DOHH2 (cell line): ENCODE results near the gene DGCR2.
"Not testable (repeated sequence)": the region's sequence is repeated elsewhere in the genome, so short reads cannot be mapped to it uniquely, and the experiment has no call there.

Experiments
- H3F3A ChIP-seq: fragments of 200-600 bp; sonication (generic), shearing (Covaris generic); 2 replicates; pipeline ENCODE4 v1.6.0; 2016; ENCODE audit warnings: antibody characterized with exemption, mild to moderate bottlenecking; ENCODE audit not compliant: control insufficient read depth, insufficient read depth
- H3K27ac ChIP-seq: fragments of 200-600 bp; sonication (generic); 2 replicates; pipeline ENCODE4 v1.5.1; 2014; ENCODE audit warnings: low read depth, mild to moderate bottlenecking, low read length, moderate library complexity
- H3K27me3 ChIP-seq: fragments of 200-600 bp; sonication (generic); 2 replicates; pipeline ENCODE4 v1.6.1; 2014; ENCODE audit warnings: mild to moderate bottlenecking, low read length, mixed read lengths; ENCODE audit not compliant: control insufficient read depth
- H3K36me3 ChIP-seq: fragments of 200-600 bp; sonication (generic); 2 replicates; pipeline ENCODE4 v1.6.1; 2014; ENCODE audit warnings: mild to moderate bottlenecking, low read length, moderate library complexity, mixed read lengths; ENCODE audit not compliant: control insufficient read depth
- H3K4me1 ChIP-seq: fragments of 200-600 bp; sonication (generic); 2 replicates; pipeline ENCODE4 v1.6.1; 2014; ENCODE audit warnings: mild to moderate bottlenecking, low read length, mixed read lengths; ENCODE audit not compliant: control insufficient read depth
- H3K4me2 ChIP-seq: fragments of 200-600 bp; sonication (generic); 2 replicates; pipeline ENCODE4 v1.6.0; 2014; ENCODE audit warnings: mild to moderate bottlenecking, low read length, moderate library complexity
- H3K4me3 ChIP-seq: fragments of 200-600 bp; sonication (generic); 2 replicates; pipeline ENCODE4 v1.5.1; 2014; ENCODE audit warnings: mild to moderate bottlenecking, low read length, mixed read lengths
- H3K79me2 ChIP-seq: fragments of 200-600 bp; sonication (generic); 2 replicates; pipeline ENCODE4 v1.6.1; 2014; ENCODE audit warnings: mild to moderate bottlenecking, low read length, mixed read lengths; ENCODE audit not compliant: control insufficient read depth
- H3K9me2 ChIP-seq: fragments of 200-600 bp; sonication (generic); replicated peaks from 2 replicates; pipeline ENCODE4 v1.6.1; 2014; ENCODE audit warnings: mild to moderate bottlenecking, low read length, mixed read lengths; ENCODE audit not compliant: control insufficient read depth
- H3K9me3 ChIP-seq: fragments of 200-600 bp; sonication (generic); 2 replicates; pipeline ENCODE4 v1.6.1; 2014; ENCODE audit warnings: antibody characterized with exemption, low read length, mixed read lengths; ENCODE audit not compliant: control insufficient read depth, insufficient read depth
- H4K20me1 ChIP-seq: fragments of 200-600 bp; sonication (generic); 2 replicates; pipeline ENCODE4 v1.6.0; 2014; ENCODE audit warnings: low read depth, mild to moderate bottlenecking, antibody characterized with exemption, low read length, moderate library complexity; ENCODE audit not compliant: control insufficient read depth, insufficient read depth
- CTCF ChIP-seq: fragments of 200-600 bp; sonication (generic); IDR thresholded peaks from one replicate; pipeline ENCODE4 v1.5.1; 2014; ENCODE audit warnings: antibody characterized with exemption, mild to moderate bottlenecking, low read depth, low read length; ENCODE audit not compliant: poor library complexity, severe bottlenecking
- EZH2phosphoT487 ChIP-seq: fragments of 200-600 bp; sonication (generic); IDR thresholded peaks from 2 replicates; pipeline ENCODE4 v1.6.1; 2017; ENCODE audit warnings: borderline replicate concordance, mild to moderate bottlenecking, antibody characterized with exemption, low read length, moderate library complexity, mixed read lengths

Gene DGCR2

GRCh38 chr22:19012308-19012986 lies 109.8 kb downstream of the DGCR2 start:
- no peaks in the 10 kb centered on the region for H3F3A ChIP-seq
- H3K27me3 ChIP-seq = peaks cover 5% of the 10 kb centered on the region
- H3K4me1 ChIP-seq = no peaks in the 10 kb centered on the region
- H3K4me3 ChIP-seq = no peak overlapping the region
- no peaks in the 10 kb centered on the region for H3K79me2 ChIP-seq
- H3K9me3 ChIP-seq = no peaks in the 10 kb centered on the region
- no peaks in the 10 kb centered on the region for H3K36me3 ChIP-seq
- H3K27ac ChIP-seq = no peak overlapping the region
- TF ChIP-seq CTCF (no peak), EZH2phosphoT487 (no peak)
- H3K4me2 ChIP-seq = no peak overlapping the region
- H4K20me1 ChIP-seq = no peaks in the 10 kb centered on the region
- no peaks in the 10 kb centered on the region for H3K9me2 ChIP-seq

GRCh38 chr22:19011611-19012010 lies 110.6 kb downstream of the DGCR2 start:
- not testable (repeated sequence) for H3K4me2 ChIP-seq, H4K20me1 ChIP-seq, H3K9me3 ChIP-seq, H3K9me2 ChIP-seq, H3F3A ChIP-seq, H3K4me3 ChIP-seq, H3K4me1 ChIP-seq, H3K27me3 ChIP-seq, H3K79me2 ChIP-seq, H3K36me3 ChIP-seq, H3K27ac ChIP-seq

GRCh38 chr22:19011075-19011474 lies 111.1 kb downstream of the DGCR2 start:
- TF ChIP-seq CTCF = no peak
- no peak for TF ChIP-seq EZH2phosphoT487
- Histone ChIP-seq H3K79me2 (no peaks in the 10 kb centered on the region), H4K20me1 (no peaks in the 10 kb centered on the region), H3K9me3 (no peaks in the 10 kb centered on the region), H3K4me2 (no peak overlapping the region), H3K4me1 (no peaks in the 10 kb centered on the region), H3K9me2 (no peaks in the 10 kb centered on the region), H3K27ac (no peak overlapping the region), H3K27me3 (peaks cover 5% of the 10 kb centered on the region), H3F3A (no peaks in the 10 kb centered on the region), H3K36me3 (no peaks in the 10 kb centered on the region), H3K4me3 (no peak overlapping the region)

- H3K9me2 ChIP-seq = no peaks in the 10 kb centered on the region
- no peaks in the 10 kb centered on the region for H3K36me3 ChIP-seq
- H4K20me1 ChIP-seq = no peaks in the 10 kb centered on the region
- no peaks in the 10 kb centered on the region for H3K4me1 ChIP-seq
- H3K27me3 ChIP-seq = peaks cover 14% of the 10 kb centered on the region
- no peak overlapping the region for H3K4me2 ChIP-seq
- no peaks in the 10 kb centered on the region for H3K79me2 ChIP-seq
- H3K4me3 ChIP-seq = no peak overlapping the region
- TF ChIP-seq CTCF = no peak
- no peak for TF ChIP-seq EZH2phosphoT487
- H3K9me3 ChIP-seq = no peaks in the 10 kb centered on the region
- H3K27ac ChIP-seq = no peak overlapping the region
- no peaks in the 10 kb centered on the region for H3F3A ChIP-seq
These were observed 116.3 kb downstream of the DGCR2 start for GRCh38 chr22:19005905-19006304.
